ENCODE measurements around the gene MED27. TPM values are rescaled to one million over a fixed set of nuclear protein-coding genes. Genes with fewer than 3 reads are reported as not detected.

Gene MED27
- total RNA-seq, 2 experiments from 2014 or later, result 32.5 TPM

- ChIA-PET CTCF (no interaction called here), POLR2A (interaction anchor here (0.8 kb wide), 1 partner anchor 8 kb away, joined by 7 read pairs; no protein-coding TSS in a partner anchor)
- DNase-seq (no peak), ATAC-seq (no peak)
- Mint-ChIP-seq H3K4me1 (ENCODE audit: low read depth) (peaks cover 32% of the 10 kb centered on the region), H3K27me3 (no peaks in the 10 kb centered on the region), H3K9me3 (no peaks in the 10 kb centered on the region), H3K27ac (no peak overlapping the region), H3K36me3 (ENCODE audit: low read depth) (peaks cover 14% of the 10 kb centered on the region), H3K4me3 (no peak overlapping the region)
- intact Hi-C loops (cut with micrococcal nuclease), result no loop called here
- no peak for TF ChIP-seq CTCF (IDR thresholded peaks at IDR 0.05)
These were observed 10.4 kb downstream of the MED27 start for GRCh38 chr9:132069046-132069898.

DNA sequence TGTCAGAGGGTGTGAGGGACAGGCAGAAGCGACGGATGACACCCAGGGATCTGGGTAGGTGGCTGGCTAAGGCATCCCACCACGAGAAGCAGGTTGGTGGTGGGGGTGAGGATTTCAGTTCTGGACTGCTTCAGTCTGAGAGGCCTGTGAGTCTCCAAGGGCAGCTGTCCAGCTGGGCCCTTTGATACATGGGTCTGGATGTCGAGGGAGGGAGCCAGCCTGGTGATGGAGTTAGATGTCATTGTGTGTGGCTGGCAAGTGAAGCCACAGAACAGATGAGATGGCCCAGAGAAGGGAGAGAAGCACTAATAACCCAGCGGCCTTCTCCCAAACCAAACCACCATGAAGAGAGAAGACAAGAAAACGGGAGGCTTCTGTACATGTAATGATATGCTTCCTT lies 11.1 kb downstream of the MED27 start:
- Mint-ChIP-seq H3K4me3 (no peak overlapping the region), H3K27me3 (no peaks in the 10 kb centered on the region), H3K9me3 (no peaks in the 10 kb centered on the region), H3K27ac (no peak overlapping the region), H3K4me1 (ENCODE audit: low read depth) (peaks cover 26% of the 10 kb centered on the region), H3K36me3 (ENCODE audit: low read depth) (peaks cover 9% of the 10 kb centered on the region)
- CTCF ChIA-PET, result no interaction called here
- POLR2A ChIA-PET, result interaction anchor here (0.8 kb wide), 1 partner anchor 9 kb away, joined by 7 read pairs; no protein-coding TSS in a partner anchor
- ATAC-seq (no peak), DNase-seq (no peak)
- intact Hi-C loops (cut with micrococcal nuclease), result no loop called here
- no peak for TF ChIP-seq CTCF (IDR thresholded peaks at IDR 0.05)

GRCh38 chr9:132066511-132066910 lies 13.2 kb downstream of the MED27 start:
- Mint-ChIP-seq H3K36me3 (ENCODE audit: low read depth) (peaks cover 2% of the 10 kb centered on the region), H3K27me3 (no peaks in the 10 kb centered on the region), H3K9me3 (no peaks in the 10 kb centered on the region), H3K4me1 (ENCODE audit: low read depth) (peaks cover 20% of the 10 kb centered on the region), H3K4me3 (no peak overlapping the region), H3K27ac (no peak overlapping the region)
- CTCF ChIA-PET, result no interaction called here
- no peak for DNase-seq
- intact Hi-C loops (cut with micrococcal nuclease), result no loop called here
- TF ChIP-seq CTCF (IDR thresholded peaks at IDR 0.05), result no peak
- POLR2A ChIA-PET, result no interaction called here
- no peak for ATAC-seq

DNA sequence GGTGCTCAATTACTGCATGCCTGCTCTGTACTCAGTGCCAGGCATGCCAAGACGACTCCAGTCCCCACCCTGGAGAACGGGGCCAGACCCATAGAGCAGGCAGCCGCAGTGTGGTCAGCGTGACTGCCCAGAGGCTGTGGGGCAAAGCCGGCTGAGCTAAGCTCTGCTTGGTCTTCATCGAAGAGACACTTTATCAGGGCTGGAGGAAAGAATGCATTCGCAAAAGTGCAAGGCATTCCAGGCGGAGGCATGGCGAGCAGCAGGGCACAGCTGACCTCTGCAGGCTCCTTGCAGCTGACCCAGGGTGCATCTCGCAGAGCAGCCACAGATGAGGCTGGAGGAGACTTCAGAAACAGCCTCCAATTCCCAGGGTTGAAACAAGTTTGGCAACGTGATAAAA lies 13.6 kb downstream of the MED27 start:
- intact Hi-C loops (cut with micrococcal nuclease), result no loop called here
- no peak for ATAC-seq
- TF ChIP-seq CTCF (IDR thresholded peaks at IDR 0.05), result no peak
- no peak overlapping the region for H3K27ac Mint-ChIP-seq
- H3K4me3 Mint-ChIP-seq, result no peak overlapping the region
- CTCF ChIA-PET, result no interaction called here
- no peaks in the 10 kb centered on the region for H3K27me3 Mint-ChIP-seq
- peaks cover 15% of the 10 kb centered on the region for H3K4me1 Mint-ChIP-seq (ENCODE audit: low read depth)
- POLR2A ChIA-PET, result no interaction called here
- peaks cover 2% of the 10 kb centered on the region for H3K36me3 Mint-ChIP-seq (ENCODE audit: low read depth)
- DNase-seq, result no peak
- H3K9me3 Mint-ChIP-seq, result no peaks in the 10 kb centered on the region

DNA sequence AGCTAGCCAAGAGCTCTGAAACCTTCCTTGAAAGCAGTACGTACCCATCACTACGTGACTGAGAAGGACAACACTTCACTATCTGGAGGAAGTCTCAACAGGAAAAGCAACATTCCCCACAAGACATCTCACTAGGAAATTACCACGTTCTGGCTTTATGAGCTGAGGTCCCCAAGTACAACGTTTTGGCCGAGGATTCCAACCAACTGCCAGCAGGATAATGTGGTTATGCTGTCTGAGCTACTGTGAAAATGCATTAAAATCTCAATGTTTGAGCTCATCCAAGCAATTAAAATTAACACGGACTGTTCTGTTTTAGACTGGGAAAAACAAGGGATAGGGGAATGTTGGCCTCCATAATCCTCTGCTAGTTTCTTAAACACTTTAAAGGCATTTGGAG lies 16.4 kb downstream of the MED27 start:
- ChIA-PET CTCF (no interaction called here), POLR2A (no interaction called here)

More for the DNA sequence above, 16.4 kb downstream of the MED27 start:
- no peaks in the 10 kb centered on the region for H3K27me3 Mint-ChIP-seq
- peaks cover 25% of the 10 kb centered on the region for H3K36me3 Mint-ChIP-seq (ENCODE audit: low read depth)
- H3K4me1 Mint-ChIP-seq (ENCODE audit: low read depth), result peaks cover 11% of the 10 kb centered on the region
- intact Hi-C loops (cut with micrococcal nuclease), result no loop called here
- ATAC-seq (no peak), DNase-seq (no peak)
- H3K9me3 Mint-ChIP-seq, result peaks cover 9% of the 10 kb centered on the region
- H3K4me3 Mint-ChIP-seq, result no peak overlapping the region
- no peak for TF ChIP-seq CTCF (IDR thresholded peaks at IDR 0.05)
- H3K27ac Mint-ChIP-seq, result no peak overlapping the region
